Renal pelvis (tissue), 12 donors: ENCODE data around the gene ARHGEF38. TPM values are rescaled to one million over a fixed set of nuclear protein-coding genes. Genes with fewer than 3 reads are reported as not detected.

Experiments
- DNase-seq: peaks from one replicate; pipeline ENCODE4 v3.0.0-alpha.2; 2013
- long read RNA-seq, 16 experiments: transcript quantifications; one replicate each; lab custom pipeline, GENCODE V29; 2026
- polyA plus RNA-seq, 3 donors: library from polyadenylated mRNA; unstranded; fragments of 120-200 nt; gene quantifications; one replicate each; pipeline ENCODE4 v1.2.1, GENCODE V29; 2013; ENCODE audit not compliant: insufficient read length in 3 of 3

ARHGEF38 gene
- 1 to 10 TPM; 3.9 to 5.2 (median 4.7) TPM for polyA plus RNA-seq
- long read RNA-seq, donor 1, result 0 reads
- long read RNA-seq, donor 2, result 0 reads
- long read RNA-seq, donor 3, result 0 reads
- long read RNA-seq, donor 4, result 0 reads
- long read RNA-seq, donor 5, result 0 reads
- long read RNA-seq, donor 6, result 0 reads
- long read RNA-seq, donor 7, full-length matches to known transcripts, result 2 of 2 reads
- long read RNA-seq, donor 7, partial matches to known transcripts, result 0 of 2 reads
- long read RNA-seq, donor 7, other reads (novel, unspliced or antisense), result 0 of 2 reads
- long read RNA-seq, donor 8, result 0 reads
- long read RNA-seq, donor 9, result 0 reads
- long read RNA-seq, donor 10, partial matches to known transcripts, result 0 of 1 reads
- long read RNA-seq, donor 10, other reads (novel, unspliced or antisense), result 0 of 1 reads
- long read RNA-seq, donor 11, result 0 reads
- long read RNA-seq, donor 12, full-length matches to known transcripts, result 1 of 1 reads
- long read RNA-seq, donor 12, partial matches to known transcripts, result 0 of 1 reads
- long read RNA-seq, donor 12, other reads (novel, unspliced or antisense), result 0 of 1 reads
- long read RNA-seq, donor 13, result 0 reads
- long read RNA-seq, donor 14, partial matches to known transcripts, result 12 of 22 reads
- long read RNA-seq, donor 14, other reads (novel, unspliced or antisense), result 10 of 22 reads
- long read RNA-seq, donor 15, result 0 reads
- long read RNA-seq, donor 16, partial matches to known transcripts, result 0 of 1 reads
- long read RNA-seq, donor 16, other reads (novel, unspliced or antisense), result 0 of 1 reads

GRCh38 chr4:105551965-105552746 lies at the start of gene ARHGEF38:
Gene ARHGEF38 (plus strand): TSS chr4:105552620. CDS start chr4:105552766, 146 bp downstream.
- DNase-seq, result peak; percentile 51

GRCh38 chr4:105503484-105503883 lies 48.9 kb upstream of the ARHGEF38 start:
- DNase-seq, result no peak

GRCh38 chr4:105504744-105505143 lies 47.7 kb upstream of the ARHGEF38 start:
- no peak for DNase-seq

GRCh38 chr4:105509291-105509690 lies 43.1 kb upstream of the ARHGEF38 start:
- no peak for DNase-seq

- no peak for DNase-seq
These were observed 42.7 kb upstream of the ARHGEF38 start for GRCh38 chr4:105509714-105510113.

- no peak for DNase-seq
These were observed 42.2 kb upstream of the ARHGEF38 start for GRCh38 chr4:105510245-105510644.

- DNase-seq, result peak; percentile 54
These were observed 31.3 kb upstream of the ARHGEF38 start for GRCh38 chr4:105520819-105521790.

- no peak for DNase-seq
These were observed 25.8 kb upstream of the ARHGEF38 start for GRCh38 chr4:105526656-105527055.

- no peak for DNase-seq
These were observed 25.3 kb upstream of the ARHGEF38 start for GRCh38 chr4:105527081-105527480.

GRCh38 chr4:105536601-105537000 lies 15.8 kb upstream of the ARHGEF38 start:
- no peak for DNase-seq

GRCh38 chr4:105541420-105541819 lies 11.0 kb upstream of the ARHGEF38 start:
- DNase-seq, result no peak

GRCh38 chr4:105542039-105542438 lies 10.4 kb upstream of the ARHGEF38 start:
- no peak for DNase-seq

GRCh38 chr4:105543346-105543745 lies 9.1 kb upstream of the ARHGEF38 start:
- no peak for DNase-seq

GRCh38 chr4:105543881-105544280 lies 8.5 kb upstream of the ARHGEF38 start:
- DNase-seq, result no peak

- DNase-seq, result no peak
These were observed 7.7 kb upstream of the ARHGEF38 start for GRCh38 chr4:105544520-105545286.

- no peak for DNase-seq
These were observed 6.3 kb upstream of the ARHGEF38 start for GRCh38 chr4:105546086-105546485.

- DNase-seq, result no peak
These were observed 4.7 kb upstream of the ARHGEF38 start for GRCh38 chr4:105547769-105548168.

- DNase-seq, result no peak
These were observed 3.9 kb upstream of the ARHGEF38 start for GRCh38 chr4:105548483-105548882.

GRCh38 chr4:105550641-105551040 lies 1.8 kb upstream of the ARHGEF38 start:
- no peak for DNase-seq

- peak; percentile 29 for DNase-seq
These were observed 3.0 kb downstream of the ARHGEF38 start for GRCh38 chr4:105555409-105555808.
